B cell (primary cell): ENCODE results near the gene UBL4A. TPM values are rescaled to one million over a fixed set of nuclear protein-coding genes. Genes with fewer than 3 reads are reported as not detected.

Experiments used
- ATAC-seq: fragments of 200-7000 bp; cut with Tn5 transposase; one replicate; pipeline ENCODE4 v1.10.0; 2021; ENCODE audit warnings: low read depth, mild to moderate bottlenecking, moderate number of reproducible peaks, moderate library complexity
- CTCF ChIA-PET: fragments of 350-600 bp; sonication (Branson Sonifier 250); formaldehyde crosslinking; loops from one replicate; lab custom pipeline; 2021; ENCODE audit warnings: antibody characterized with exemption, inconsistent platforms; lab: Charles Lee
- POLR2A ChIA-PET: fragments of 350-600 bp; sonication (Branson Sonifier 250); formaldehyde crosslinking; loops from one replicate; lab custom pipeline; 2021; ENCODE audit warnings: antibody characterized with exemption; lab: Charles Lee
- DNase-seq: peaks from one replicate; pipeline ENCODE4 v3.0.0; 2013
- H2AFZ ChIP-seq: 2 replicates; pipeline ENCODE4 v1.6.1; 2012; ENCODE audit warnings: mild to moderate bottlenecking, low read depth, low read length; ENCODE audit not compliant: insufficient read depth, poor library complexity, severe bottlenecking
- H3K27ac ChIP-seq, 2 donors: 1 replicate in 1 of 2; 2 replicates in 1 of 2; pipeline ENCODE4 v1.5.1; 2012 to 2013; ENCODE audit warnings: low read length in 2 of 2, mild to moderate bottlenecking in 2 of 2, moderate library complexity in 1 of 2
- H3K27me3 ChIP-seq, 4 experiments: fragments of 200-600 bp in 1 of 4; sonication (generic) in 1 of 4; replicated peaks in 1 of 4; 1 replicate in 2 of 4; 2 replicates in 2 of 4; pipeline versions ENCODE4 v1.6.1 to v1.7.0; 2013 to 2016; ENCODE audit warnings: low read length in 3 of 4, mild to moderate bottlenecking in 2 of 4, mixed read lengths in 1 of 4, moderate library complexity in 1 of 4; ENCODE audit not compliant: insufficient read depth in 4 of 4, control insufficient read depth in 3 of 4; ENCODE audit errors: control extremely low read depth in 1 of 4
- H3K36me3 ChIP-seq, 2 experiments: replicated peaks in 1 of 2; 1 replicate in 1 of 2; 2 replicates in 1 of 2; pipeline versions ENCODE4 v1.6.1 to v1.7.1; 2013; ENCODE audit warnings: low read length in 1 of 2; ENCODE audit not compliant: insufficient read depth in 2 of 2, control insufficient read depth in 1 of 2; ENCODE audit errors: control extremely low read depth in 1 of 2, extremely low read depth in 1 of 2
- H3K4me1 ChIP-seq, 2 donors: fragments of 200-600 bp in 1 of 2; sonication (generic) in 1 of 2; 1 replicate in 1 of 2; 2 replicates in 1 of 2; pipeline versions ENCODE4 v1.5.1 to v1.6.1; 2013 to 2017; ENCODE audit warnings: low read length in 2 of 2; ENCODE audit not compliant: control insufficient read depth in 2 of 2, insufficient read depth in 2 of 2
- H3K4me2 ChIP-seq: replicated peaks from 2 replicates; pipeline ENCODE3; 2012; ENCODE audit warnings: mild to moderate bottlenecking, low read depth, low read length; ENCODE audit not compliant: poor library complexity, severe bottlenecking
- H3K4me3 ChIP-seq, 5 experiments: fragments of 200-600 bp in 1 of 5; sonication (generic) in 1 of 5; 1 replicate in 3 of 5; 2 replicates in 2 of 5; pipeline versions ENCODE4 v1.5.1 to v1.7.0; 2011 to 2016; ENCODE audit warnings: low read length in 4 of 5, mild to moderate bottlenecking in 4 of 5, low read depth in 2 of 5, control low read depth in 1 of 5, moderate library complexity in 1 of 5; ENCODE audit not compliant: insufficient read depth in 1 of 5; ENCODE audit errors: control extremely low read depth in 1 of 5, extremely low read depth in 1 of 5
- H3K79me2 ChIP-seq: fragments of 200-600 bp; sonication (generic); one replicate; pipeline ENCODE4 v1.6.0; 2016; ENCODE audit warnings: low read length; ENCODE audit not compliant: control insufficient read depth, insufficient read depth
- H3K9ac ChIP-seq: fragments of 200-600 bp; sonication (generic); 2 replicates; pipeline ENCODE4 v1.6.1; 2017; ENCODE audit warnings: mild to moderate bottlenecking, low read length, moderate library complexity
- H3K9me3 ChIP-seq, 3 donors: one replicate each; pipeline versions ENCODE4 v1.6.1 to v1.7.1; 2013; ENCODE audit warnings: low read length in 2 of 3; ENCODE audit not compliant: control insufficient read depth in 2 of 3, insufficient read depth in 1 of 3; ENCODE audit errors: control extremely low read depth in 1 of 3
- H4K20me1 ChIP-seq: 2 replicates; pipeline ENCODE4 v1.6.0; 2012; ENCODE audit warnings: mild to moderate bottlenecking, low read length; ENCODE audit not compliant: insufficient read depth, control insufficient read depth, poor library complexity, severe bottlenecking
- H3K27ac Mint-ChIP-seq: one replicate; pipeline ENCODE4 v1.8.0; 2021; ENCODE audit warnings: mixed read lengths
- H3K27me3 Mint-ChIP-seq: one replicate; pipeline ENCODE4 v1.8.0; 2021; ENCODE audit warnings: mixed read lengths
- H3K4me1 Mint-ChIP-seq: one replicate; pipeline ENCODE4 v1.8.0; 2021; ENCODE audit warnings: mixed read lengths
- H3K4me3 Mint-ChIP-seq: one replicate; pipeline ENCODE4 v1.8.0; 2021; ENCODE audit warnings: mixed read lengths
- H3K9me3 Mint-ChIP-seq: one replicate; pipeline ENCODE4 v1.8.0; 2022; ENCODE audit warnings: mixed read lengths; ENCODE audit not compliant: insufficient read depth
- CTCF ChIP-seq: fragments of 200-600 bp; IDR thresholded peaks from one replicate; pipeline ENCODE4 v1.8.0; 2022; ENCODE audit warnings: antibody characterized with exemption, mild to moderate bottlenecking
- EZH2 ChIP-seq: IDR thresholded peaks from 2 replicates; pipeline ENCODE4 v1.6.1; 2012; ENCODE audit warnings: borderline replicate concordance, low read depth, mild to moderate bottlenecking, moderate library complexity, low read length; ENCODE audit not compliant: insufficient read depth, poor library complexity, severe bottlenecking
- WGBS: methylation state at CpG from one replicate; pipeline ENCODE4 v1.1.5; 2013; ENCODE audit warnings: missing lambda C conversion rate; ENCODE audit not compliant: insufficient coverage; 5-methylcytosine and 5-hydroxymethylcytosine counted together
- intact Hi-C: fragments of 100-400 bp; cut with micrococcal nuclease; formaldehyde crosslinking; loops from one replicate; pipeline ENCODE4 v1.10.0; 2022
- polyA plus RNA-seq: library from polyadenylated mRNA; depleted of rRNA; stranded (reverse); fragments of >200 nt; gene quantifications from 2 replicates; pipeline ENCODE4 v1.2.3, GENCODE V29; 2012
- total RNA-seq, 2 donors: library from RNA; stranded (reverse); fragments of 120-200 nt in 1 of 2; gene quantifications; 1 replicate in 1 of 2; 2 replicates in 1 of 2; pipeline versions ENCODE4 v1.2.3 to v1.2.4, GENCODE V29; 2013 to 2022

UBL4A gene
- total and polyA plus RNA-seq, 2 donors (not counting 1 experiment from before 2014, with no cell fraction given), result 13.1 to 23.3 TPM

- Histone ChIP-seq H2AFZ (no peak overlapping the region), H3K4me2 (no peak overlapping the region), H3K9me3 (peaks cover 0 to 3% (median 0%) of the 10 kb centered on the region in 3 donors), H3K79me2 (peaks cover 6% of the 10 kb centered on the region), H3K4me1 (peaks cover 0 to 7% of the 10 kb centered on the region in 2 donors), H3K27me3 (no peaks in the 10 kb centered on the region), H3K36me3 (peaks cover 0 to 18% of the 10 kb centered on the region in 2 experiments), H3K4me3 (no peak overlapping the region), H3K9ac (no peak overlapping the region), H4K20me1 (no peaks in the 10 kb centered on the region), H3K27ac (no peak overlapping the region)
- ChIA-PET CTCF (interaction anchor here (1.9 kb wide), 1 partner anchor 18 kb away, joined by 6 read pairs; no protein-coding TSS in a partner anchor), POLR2A (no interaction called here)
- no peak overlapping the region for H3K27ac Mint-ChIP-seq
- H3K4me1 Mint-ChIP-seq, result peaks cover 8% of the 10 kb centered on the region
- no CpG with 5 or more reads among the region's 5 CpGs for WGBS
- ATAC-seq (no peak), DNase-seq (no peak)
- H3K27me3 Mint-ChIP-seq, result no peaks in the 10 kb centered on the region
- no peaks in the 10 kb centered on the region for H3K9me3 Mint-ChIP-seq
- H3K4me3 Mint-ChIP-seq, result no peak overlapping the region
- intact Hi-C loops, result no loop called here
- no peak for TF ChIP-seq EZH2
- no peak for TF ChIP-seq CTCF
Measured at GRCh38 chrX:154509455-154509854, 23.0 kb upstream of the UBL4A start.

GRCh38 chrX:154508384-154508745 is 21.9 kb upstream of the UBL4A start:
- POLR2A ChIA-PET, result no interaction called here
- H3K27ac ChIP-seq, result no peak overlapping the region
- no peak for TF ChIP-seq CTCF
- H4K20me1 ChIP-seq, result no peaks in the 10 kb centered on the region
- CTCF ChIA-PET, result no interaction called here
- Mint-ChIP-seq H3K27me3 (no peaks in the 10 kb centered on the region), H3K4me1 (peaks cover 3% of the 10 kb centered on the region), H3K9me3 (no peaks in the 10 kb centered on the region), H3K27ac (no peak overlapping the region), H3K4me3 (no peak overlapping the region)
- H3K9ac ChIP-seq, result no peak overlapping the region
- no peak for ATAC-seq
- intact Hi-C loops, result no loop called here
- H3K4me3 ChIP-seq, result no peak overlapping the region
- H3K9me3 ChIP-seq, result peaks cover 0 to 3% (median 0%) of the 10 kb centered on the region in 3 donors
- H3K4me1 ChIP-seq, result peaks cover 0 to 7% of the 10 kb centered on the region in 2 donors
- H3K4me2 ChIP-seq, result no peak overlapping the region
- WGBS, result 97% methylated on average over 6 of the region's 13 CpGs
- no peak for DNase-seq
- no peaks in the 10 kb centered on the region for H3K79me2 ChIP-seq
- peaks cover 0 to 18% of the 10 kb centered on the region in 2 experiments for H3K36me3 ChIP-seq
- H2AFZ ChIP-seq, result no peak overlapping the region
- H3K27me3 ChIP-seq, result no peaks in the 10 kb centered on the region
